RWPE1 (cell line): ENCODE data around the gene HSPA1B.

Experiments used
- CTCF ChIA-PET: fragments of 350-600 bp; sonication (Branson Sonifier 250); formaldehyde crosslinking; extraction: SDS; loops from one replicate; lab custom pipeline; 2021; lab: Yijun Ruan, JAX
- POLR2A ChIA-PET: fragments of 400-600 bp; formaldehyde crosslinking; extraction: SDS; loops from one replicate; lab custom pipeline; 2020; ENCODE audit warnings: antibody characterized with exemption; ENCODE audit not compliant: low non-redundant PET; lab: Yijun Ruan, JAX
- DNase-seq: peaks from one replicate; pipeline ENCODE4 v3.0.0; 2012; ENCODE audit warnings: low spot score
- H3K27ac ChIP-seq: fragments of 450-650 bp; 2 replicates; pipeline ENCODE4 v1.5.1; 2017
- CTCF ChIP-seq: fragments of 450-650 bp; conservative IDR thresholded peaks from 2 replicates; pipeline ENCODE4 v1.5.1; 2017; ENCODE audit warnings: low read depth, mild to moderate bottlenecking

Gene HSPA1B

GRCh38 chr6:31874836-31875572 lies 47.5 kb downstream of the HSPA1B start:
- H3K27ac ChIP-seq, result no peak overlapping the region
- POLR2A ChIA-PET, result no interaction called here
- TF ChIP-seq CTCF, result no peak
- no peak for DNase-seq
- CTCF ChIA-PET, result interaction anchor here (1.4 kb wide), 1 partner anchor 14 kb away, joined by 3 read pairs; no protein-coding TSS in a partner anchor

- no peak overlapping the region for H3K27ac ChIP-seq
- POLR2A ChIA-PET, result interaction anchor here (0.6 kb wide), 1 partner anchor 8 kb away, joined by 7 read pairs; no protein-coding TSS in a partner anchor
- CTCF ChIA-PET, result interaction anchor here (0.6 to 1.4 kb wide), 2 partner anchors 13 to 278 kb away, joined by 3 read pairs; no protein-coding TSS in a partner anchor
- TF ChIP-seq CTCF, result no peak
- no peak for DNase-seq
Measured at GRCh38 chr6:31875877-31876276, 48.3 kb downstream of the HSPA1B start.

- H3K27ac ChIP-seq, result no peak overlapping the region
- no peak for TF ChIP-seq CTCF
- ChIA-PET CTCF (interaction anchor here (0.6 kb wide), 1 partner anchor 278 kb away, joined by 3 read pairs; no protein-coding TSS in a partner anchor), POLR2A (interaction anchor here (0.6 kb wide), 1 partner anchor 8 kb away, joined by 7 read pairs; no protein-coding TSS in a partner anchor)
- no peak for DNase-seq
Measured at GRCh38 chr6:31876357-31876756, 48.8 kb downstream of the HSPA1B start.

GRCh38 chr6:31877125-31877650 lies 49.6 kb downstream of the HSPA1B start:
- H3K27ac ChIP-seq, result no peak overlapping the region; the same call in 1 of the 2 replicates
- DNase-seq, result no peak
- no peak for TF ChIP-seq CTCF
- POLR2A ChIA-PET, result no interaction called here
- CTCF ChIA-PET, result interaction anchor here (0.6 kb wide), 1 partner anchor 170 kb away, joined by 3 read pairs; no protein-coding TSS in a partner anchor

GRCh38 chr6:31877651-31878161 lies 50.2 kb downstream of the HSPA1B start:
- TF ChIP-seq CTCF, result no peak
- CTCF ChIA-PET, result interaction anchor here (1.0 kb wide), 1 partner anchor 14 kb away, joined by 4 read pairs; no protein-coding TSS in a partner anchor
- POLR2A ChIA-PET, result no interaction called here
- H3K27ac ChIP-seq, result no peak overlapping the region; the same call in 1 of the 2 replicates
- DNase-seq, result no peak

GRCh38 chr6:31878222-31878621 lies 50.7 kb downstream of the HSPA1B start:
- no peak for TF ChIP-seq CTCF
- ChIA-PET POLR2A (no interaction called here), CTCF (interaction anchor here (1.0 kb wide), 1 partner anchor 14 kb away, joined by 4 read pairs; no protein-coding TSS in a partner anchor)
- no peak overlapping the region; the same call in 1 of the 2 replicates for H3K27ac ChIP-seq
- no peak for DNase-seq
